Mesothelial cell of epicardium (in vitro differentiated cells): ENCODE results near the gene CYB561. TPM values are rescaled to one million over a fixed set of nuclear protein-coding genes. Genes with fewer than 3 reads are reported as not detected.

ENCODE experiments used
- DNase-seq, 2 experiments: peaks; one replicate each; pipeline ENCODE4 v3.0.0; 2021; ENCODE audit warnings: low spot score in 2 of 2; ENCODE audit not compliant: unreplicated experiment in 2 of 2
- H3K27ac Mint-ChIP-seq: 2 replicates; pipeline ENCODE4 v1.8.0; 2021; ENCODE audit warnings: mixed read lengths
- H3K27me3 Mint-ChIP-seq: 2 replicates; pipeline ENCODE4 v1.8.0; 2021; ENCODE audit warnings: low read depth, mixed read lengths
- H3K36me3 Mint-ChIP-seq: 2 replicates; pipeline ENCODE4 v1.8.0; 2021; ENCODE audit warnings: mixed read lengths
- H3K4me1 Mint-ChIP-seq: 2 replicates; pipeline ENCODE4 v1.8.0; 2021; ENCODE audit warnings: mixed read lengths
- H3K4me3 Mint-ChIP-seq: 2 replicates; pipeline ENCODE4 v1.8.0; 2021; ENCODE audit warnings: mild to moderate bottlenecking, moderate library complexity, mixed read lengths
- H3K9me3 Mint-ChIP-seq: 2 replicates; pipeline ENCODE4 v1.8.0; 2021; ENCODE audit warnings: mixed read lengths
- total RNA-seq: library from RNA; stranded (reverse); gene quantifications from 3 replicates; pipeline ENCODE4 v1.2.1, GENCODE V29; 2021
- TF ChIP-seq, protein P1 (sequence below): fragments of 200-600 bp; sonication (generic); IDR thresholded peaks from one replicate; pipeline ENCODE4 v1.5.0; 2021; ENCODE audit warnings: antibody characterized with exemption; ENCODE audit not compliant: unreplicated experiment

The CYB561 gene
- total RNA-seq, 1 donor from 2014 or later = 21.5 TPM

DNA sequence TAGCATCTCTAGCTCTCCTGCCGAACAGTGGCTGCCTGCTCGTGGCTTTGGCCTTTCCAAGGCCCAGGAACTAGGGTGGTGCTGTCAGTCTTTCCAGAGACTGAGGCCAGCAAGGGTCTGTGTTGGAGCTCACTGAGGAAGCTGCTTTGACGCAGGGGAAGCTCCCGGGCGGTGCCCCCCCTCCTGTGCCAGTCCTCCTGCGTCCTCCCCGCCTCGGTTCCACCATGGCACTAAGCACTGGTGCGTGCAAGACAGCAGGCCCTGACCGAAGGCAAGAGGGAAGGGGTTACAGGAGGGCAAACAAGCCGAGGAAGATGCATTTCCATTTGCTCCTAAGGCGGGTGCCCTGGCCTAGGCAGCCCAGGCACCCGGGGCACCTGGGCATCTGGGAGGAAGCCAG, 4.5 kb downstream of the CYB561 start:
- TF ChIP-seq, protein P1, sequence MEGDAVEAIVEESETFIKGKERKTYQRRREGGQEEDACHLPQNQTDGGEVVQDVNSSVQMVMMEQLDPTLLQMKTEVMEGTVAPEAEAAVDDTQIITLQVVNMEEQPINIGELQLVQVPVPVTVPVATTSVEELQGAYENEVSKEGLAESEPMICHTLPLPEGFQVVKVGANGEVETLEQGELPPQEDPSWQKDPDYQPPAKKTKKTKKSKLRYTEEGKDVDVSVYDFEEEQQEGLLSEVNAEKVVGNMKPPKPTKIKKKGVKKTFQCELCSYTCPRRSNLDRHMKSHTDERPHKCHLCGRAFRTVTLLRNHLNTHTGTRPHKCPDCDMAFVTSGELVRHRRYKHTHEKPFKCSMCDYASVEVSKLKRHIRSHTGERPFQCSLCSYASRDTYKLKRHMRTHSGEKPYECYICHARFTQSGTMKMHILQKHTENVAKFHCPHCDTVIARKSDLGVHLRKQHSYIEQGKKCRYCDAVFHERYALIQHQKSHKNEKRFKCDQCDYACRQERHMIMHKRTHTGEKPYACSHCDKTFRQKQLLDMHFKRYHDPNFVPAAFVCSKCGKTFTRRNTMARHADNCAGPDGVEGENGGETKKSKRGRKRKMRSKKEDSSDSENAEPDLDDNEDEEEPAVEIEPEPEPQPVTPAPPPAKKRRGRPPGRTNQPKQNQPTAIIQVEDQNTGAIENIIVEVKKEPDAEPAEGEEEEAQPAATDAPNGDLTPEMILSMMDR = no peak
- no peaks in the 10 kb centered on the region for H3K9me3 Mint-ChIP-seq
- no peak overlapping the region for H3K4me3 Mint-ChIP-seq
- H3K27ac Mint-ChIP-seq = no peak overlapping the region
- peaks cover 6% of the 10 kb centered on the region for H3K4me1 Mint-ChIP-seq
- H3K27me3 Mint-ChIP-seq = peaks cover 2% of the 10 kb centered on the region
- H3K36me3 Mint-ChIP-seq = no peaks in the 10 kb centered on the region
- no peak for DNase-seq

DNA sequence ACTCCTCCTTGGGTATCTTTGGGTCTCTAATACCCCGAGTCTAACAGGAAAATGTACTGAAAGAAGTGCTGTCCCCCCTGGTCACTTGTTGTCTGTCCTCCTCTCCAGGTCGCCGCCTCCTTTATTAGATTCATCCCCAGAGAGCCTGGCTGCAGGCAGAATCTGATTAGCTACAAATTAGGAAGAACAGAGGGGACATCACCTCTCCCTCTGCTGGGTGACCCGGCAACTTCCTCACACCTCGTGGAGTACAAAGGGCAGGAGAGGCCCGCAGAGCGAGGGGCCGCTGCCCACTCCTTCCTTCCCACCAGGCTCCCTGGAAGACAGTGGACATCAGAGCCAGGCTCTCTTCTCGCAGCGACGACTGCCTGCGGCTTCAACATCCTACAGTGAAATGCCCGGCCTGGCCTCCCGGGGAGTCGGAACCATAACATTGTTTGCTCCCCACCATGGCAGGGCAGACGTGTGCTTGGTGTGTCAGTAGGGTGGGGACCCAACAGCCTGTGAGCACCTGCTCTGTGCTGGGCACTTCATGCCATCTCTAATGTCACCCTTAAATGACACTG, 5.3 kb downstream of the CYB561 start:
- H3K9me3 Mint-ChIP-seq = no peaks in the 10 kb centered on the region
- no peaks in the 10 kb centered on the region for H3K36me3 Mint-ChIP-seq
- H3K27ac Mint-ChIP-seq = no peak overlapping the region
- H3K4me1 Mint-ChIP-seq = peaks cover 6% of the 10 kb centered on the region
- H3K4me3 Mint-ChIP-seq = no peak overlapping the region
- peaks cover 2% of the 10 kb centered on the region for H3K27me3 Mint-ChIP-seq
- DNase-seq = no peak
- TF ChIP-seq, protein P1 = no peak

DNA sequence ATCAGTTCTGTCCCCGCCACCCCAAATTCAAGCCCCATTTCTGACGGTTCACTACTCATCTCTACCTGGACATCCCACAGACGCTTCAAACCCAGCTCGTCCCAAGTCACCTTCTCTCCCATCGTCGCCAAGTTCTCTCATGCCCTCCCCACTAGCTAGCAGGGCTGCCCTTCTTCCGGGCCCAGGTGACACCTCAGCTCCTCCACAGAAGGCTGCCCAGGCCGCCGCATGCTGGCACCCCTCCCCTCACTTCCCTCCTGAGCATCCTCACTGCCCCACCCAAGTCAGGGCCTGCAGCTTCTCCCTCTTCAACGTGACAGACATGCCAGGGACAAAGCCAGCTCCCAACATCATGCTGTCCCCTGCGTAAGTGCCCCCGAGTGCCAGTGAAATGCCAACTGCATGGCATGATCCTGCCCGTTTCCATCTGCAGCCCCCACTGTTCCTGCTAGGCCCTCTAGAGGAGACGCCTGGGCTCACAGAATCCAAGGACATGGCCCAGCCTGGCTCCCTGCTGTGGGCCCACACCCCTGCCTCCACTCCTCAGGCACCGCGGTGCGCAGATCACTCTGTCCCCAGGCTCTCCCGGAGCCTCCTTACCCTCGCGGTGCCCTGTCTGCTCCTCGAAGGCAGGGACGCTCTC, 5.9 kb downstream of the CYB561 start:
- no peak for DNase-seq
- Mint-ChIP-seq H3K27ac (no peak overlapping the region), H3K36me3 (no peaks in the 10 kb centered on the region), H3K9me3 (no peaks in the 10 kb centered on the region), H3K4me3 (no peak overlapping the region), H3K27me3 (peaks cover 2% of the 10 kb centered on the region), H3K4me1 (peaks cover 5% of the 10 kb centered on the region)
- TF ChIP-seq, protein P1 = no peak

- Mint-ChIP-seq H3K27ac (no peak overlapping the region), H3K4me3 (no peak overlapping the region), H3K36me3 (no peaks in the 10 kb centered on the region), H3K27me3 (no peaks in the 10 kb centered on the region), H3K4me1 (no peaks in the 10 kb centered on the region), H3K9me3 (no peaks in the 10 kb centered on the region)
- no peak for DNase-seq
- TF ChIP-seq, protein P1 = no peak
Measured at GRCh38 chr17:63439687-63440086, 6.4 kb downstream of the CYB561 start.

DNA sequence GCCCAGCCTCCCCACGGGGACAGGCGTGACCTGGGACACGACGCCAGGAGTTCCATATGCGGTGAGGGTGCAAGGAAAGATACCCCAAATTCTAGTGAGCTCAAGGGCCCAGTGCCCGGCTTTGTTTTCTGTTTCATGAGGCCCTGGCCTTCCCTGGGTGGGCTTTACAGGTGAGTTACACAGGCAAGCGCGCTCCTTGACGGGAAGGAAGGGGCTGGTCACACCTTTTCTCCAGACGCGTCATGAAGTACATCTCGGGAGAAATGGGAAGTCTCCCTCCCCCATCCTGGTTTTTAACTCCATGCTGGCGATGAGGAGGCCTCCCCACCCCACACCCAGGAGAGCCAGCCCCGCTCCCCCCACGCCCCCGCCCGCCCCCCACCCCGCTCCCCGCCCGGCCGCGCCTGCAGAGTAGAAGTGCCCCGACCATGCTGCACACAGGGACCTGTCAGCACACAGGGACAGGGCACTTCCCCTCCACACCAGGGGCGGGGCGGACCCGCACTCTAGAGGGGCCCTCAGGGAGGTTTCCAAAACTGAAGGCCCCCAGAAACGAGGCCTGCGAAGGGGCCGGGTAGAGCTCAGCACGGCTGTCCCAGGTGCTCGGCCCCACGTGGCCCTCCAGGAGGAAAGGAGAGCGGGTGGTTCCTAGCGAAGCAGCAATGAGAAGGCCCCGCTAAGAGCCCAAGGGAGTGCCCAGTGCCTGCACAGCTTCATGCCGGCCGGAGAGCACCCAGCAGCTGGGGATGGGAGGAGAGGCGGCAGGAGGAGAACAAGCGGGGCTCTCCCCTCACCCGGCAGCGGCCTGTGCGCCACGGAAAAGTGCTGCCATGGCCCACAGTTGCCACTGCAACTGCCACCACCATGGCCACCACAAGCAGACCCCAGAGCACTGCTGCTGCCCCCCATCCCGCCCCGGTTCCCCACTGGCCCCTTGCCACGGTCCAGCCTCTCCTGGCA, 7.7 kb downstream of the CYB561 start:
- Mint-ChIP-seq H3K4me3 (no peak overlapping the region), H3K27ac (no peak overlapping the region), H3K9me3 (no peaks in the 10 kb centered on the region), H3K27me3 (no peaks in the 10 kb centered on the region), H3K4me1 (no peaks in the 10 kb centered on the region), H3K36me3 (no peaks in the 10 kb centered on the region)
- no peak for DNase-seq
- TF ChIP-seq, protein P1 = no peak
